NCI-H2029 treated with DMSO at 0.1 percent for 48 hours (cell line): Measurements from ENCODE around the gene ALPK3.

Source experiments
- DNase-seq: peaks from one replicate; lab custom pipeline; 2025; lab: John Stamatoyannopoulos, UW

The ALPK3 gene, protein sequence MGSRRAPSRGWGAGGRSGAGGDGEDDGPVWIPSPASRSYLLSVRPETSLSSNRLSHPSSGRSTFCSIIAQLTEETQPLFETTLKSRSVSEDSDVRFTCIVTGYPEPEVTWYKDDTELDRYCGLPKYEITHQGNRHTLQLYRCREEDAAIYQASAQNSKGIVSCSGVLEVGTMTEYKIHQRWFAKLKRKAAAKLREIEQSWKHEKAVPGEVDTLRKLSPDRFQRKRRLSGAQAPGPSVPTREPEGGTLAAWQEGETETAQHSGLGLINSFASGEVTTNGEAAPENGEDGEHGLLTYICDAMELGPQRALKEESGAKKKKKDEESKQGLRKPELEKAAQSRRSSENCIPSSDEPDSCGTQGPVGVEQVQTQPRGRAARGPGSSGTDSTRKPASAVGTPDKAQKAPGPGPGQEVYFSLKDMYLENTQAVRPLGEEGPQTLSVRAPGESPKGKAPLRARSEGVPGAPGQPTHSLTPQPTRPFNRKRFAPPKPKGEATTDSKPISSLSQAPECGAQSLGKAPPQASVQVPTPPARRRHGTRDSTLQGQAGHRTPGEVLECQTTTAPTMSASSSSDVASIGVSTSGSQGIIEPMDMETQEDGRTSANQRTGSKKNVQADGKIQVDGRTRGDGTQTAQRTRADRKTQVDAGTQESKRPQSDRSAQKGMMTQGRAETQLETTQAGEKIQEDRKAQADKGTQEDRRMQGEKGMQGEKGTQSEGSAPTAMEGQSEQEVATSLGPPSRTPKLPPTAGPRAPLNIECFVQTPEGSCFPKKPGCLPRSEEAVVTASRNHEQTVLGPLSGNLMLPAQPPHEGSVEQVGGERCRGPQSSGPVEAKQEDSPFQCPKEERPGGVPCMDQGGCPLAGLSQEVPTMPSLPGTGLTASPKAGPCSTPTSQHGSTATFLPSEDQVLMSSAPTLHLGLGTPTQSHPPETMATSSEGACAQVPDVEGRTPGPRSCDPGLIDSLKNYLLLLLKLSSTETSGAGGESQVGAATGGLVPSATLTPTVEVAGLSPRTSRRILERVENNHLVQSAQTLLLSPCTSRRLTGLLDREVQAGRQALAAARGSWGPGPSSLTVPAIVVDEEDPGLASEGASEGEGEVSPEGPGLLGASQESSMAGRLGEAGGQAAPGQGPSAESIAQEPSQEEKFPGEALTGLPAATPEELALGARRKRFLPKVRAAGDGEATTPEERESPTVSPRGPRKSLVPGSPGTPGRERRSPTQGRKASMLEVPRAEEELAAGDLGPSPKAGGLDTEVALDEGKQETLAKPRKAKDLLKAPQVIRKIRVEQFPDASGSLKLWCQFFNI (N-terminal part only)

DNA sequence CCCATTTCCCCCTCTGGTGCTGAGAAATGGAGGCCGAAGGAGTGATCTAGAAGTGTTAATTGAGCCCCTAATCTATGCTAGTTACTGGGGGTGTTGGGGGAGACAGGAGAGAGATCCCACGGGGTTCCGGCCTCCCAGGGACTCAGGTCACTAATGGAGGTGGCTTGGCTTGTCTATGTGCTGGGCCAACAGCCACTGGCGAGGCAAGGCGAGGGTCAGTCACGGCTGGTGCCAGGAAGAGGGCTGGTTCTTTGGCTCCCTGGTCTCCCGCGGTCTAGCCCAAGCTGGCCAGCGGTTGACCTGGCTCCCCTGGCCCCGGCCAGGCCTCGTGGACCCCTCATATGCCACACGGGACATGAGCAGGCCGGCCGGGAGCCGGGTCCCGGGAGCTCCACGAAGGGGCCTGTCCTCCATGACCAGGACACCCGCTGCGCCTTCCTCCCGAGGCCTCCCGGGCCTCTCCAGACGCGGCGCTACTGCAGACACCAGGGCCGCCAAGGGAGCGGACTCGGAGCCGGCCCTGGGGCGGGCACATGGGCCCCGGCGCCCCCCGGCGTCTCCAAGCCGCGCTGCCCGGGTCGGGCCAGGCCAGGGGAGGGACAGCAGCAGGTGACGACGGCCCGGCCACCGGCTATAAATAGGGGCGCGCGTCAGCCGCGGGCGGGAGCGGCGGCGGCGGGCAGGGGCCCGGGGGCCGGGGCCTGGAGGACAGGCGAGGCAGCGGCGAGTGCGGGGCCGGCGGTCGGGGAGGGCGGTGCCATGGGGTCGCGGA lies at the start of gene ALPK3:
TSS of gene ALPK3 (plus strand) at position 663 of the 772 bp plus-strand sequence. CDS start at position 760, 97 bp downstream.
- DNase-seq: no peak

DNA sequence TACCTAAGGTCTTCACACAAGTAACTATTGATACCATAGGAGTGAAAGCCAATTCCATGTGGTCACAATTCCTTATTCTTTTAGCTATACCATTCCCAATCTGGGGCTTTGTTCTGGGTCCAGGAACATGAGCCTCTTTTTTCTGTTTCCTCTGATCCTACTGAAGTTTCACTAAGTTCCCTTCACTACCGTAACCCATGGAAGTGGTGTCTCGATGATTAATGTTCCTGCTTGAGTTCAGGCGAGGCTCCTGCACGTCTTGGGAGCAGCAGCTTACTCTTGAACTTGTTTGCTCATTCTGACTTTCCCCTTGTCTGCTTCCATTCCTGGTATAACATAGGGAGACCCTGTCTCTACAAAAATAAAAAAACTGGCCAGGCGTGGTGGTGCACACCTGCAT lies 45.1 kb upstream of the ALPK3 start:
- no peak for DNase-seq

DNA sequence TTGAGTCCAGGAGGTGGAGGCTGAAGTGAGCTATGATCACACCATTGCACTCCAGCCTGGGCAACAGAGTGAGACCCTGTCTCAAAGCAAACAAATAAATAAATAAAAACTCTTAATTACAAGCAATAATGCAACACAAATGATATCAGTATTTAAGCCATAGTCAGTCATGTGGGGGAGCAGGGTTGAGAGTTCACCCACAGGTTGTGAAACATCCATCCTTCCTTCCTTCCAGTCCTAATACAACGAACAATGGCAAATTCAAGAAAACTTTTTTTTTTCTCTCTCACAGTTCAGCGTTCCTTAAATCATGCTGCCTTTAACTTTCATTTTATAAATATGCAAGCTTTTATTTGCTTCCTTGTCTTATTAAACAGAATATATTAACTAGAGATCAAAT lies 44.7 kb upstream of the ALPK3 start:
- no peak for DNase-seq

DNA sequence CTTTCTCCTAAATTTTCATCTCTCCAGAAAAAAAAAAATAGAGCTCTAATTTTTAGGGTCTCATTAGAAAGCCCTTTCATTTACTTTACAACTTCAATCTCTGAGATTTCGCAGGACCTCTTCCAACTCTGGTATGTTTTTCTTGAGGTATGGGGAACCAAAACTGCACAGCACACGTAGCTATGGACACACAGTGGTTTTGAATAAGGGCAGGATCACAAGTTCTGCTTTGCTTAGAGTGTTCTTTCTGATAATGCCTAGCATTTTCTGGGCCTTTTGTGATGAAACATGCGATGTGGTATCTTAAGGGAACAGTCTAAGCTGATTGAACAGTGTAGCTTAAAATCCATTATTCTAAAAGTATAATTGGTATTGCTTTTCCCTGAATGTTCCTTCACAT lies 43.4 kb upstream of the ALPK3 start:
- DNase-seq: no peak

DNA sequence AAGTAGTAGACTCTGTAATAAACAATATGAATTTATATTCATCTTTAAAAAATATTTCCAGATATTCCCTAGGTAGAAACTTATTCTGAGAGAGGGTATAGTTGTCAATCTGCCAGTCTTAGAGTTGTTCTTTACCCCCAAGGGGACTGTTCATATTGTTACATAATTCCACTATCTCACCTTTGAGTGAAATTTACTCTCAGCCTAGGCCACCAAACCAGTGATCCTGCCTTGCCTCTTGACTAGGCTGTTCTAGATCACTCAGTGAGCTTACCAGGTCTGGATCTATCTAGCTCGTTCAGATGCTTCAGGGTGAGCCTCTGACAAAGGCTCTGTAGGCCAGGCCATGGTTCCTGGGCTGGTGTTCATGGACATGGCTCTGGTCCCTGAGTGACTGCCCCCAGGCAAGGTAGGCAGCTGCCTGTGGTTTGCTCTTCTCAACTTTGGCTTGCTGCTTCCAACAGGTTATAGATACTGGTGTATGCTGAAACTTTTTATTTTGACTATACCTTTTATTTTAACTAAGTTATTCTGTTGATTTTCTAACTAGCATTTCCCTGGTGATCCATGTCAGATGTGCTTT lies 41.2 kb upstream of the ALPK3 start:
- no peak for DNase-seq

DNA sequence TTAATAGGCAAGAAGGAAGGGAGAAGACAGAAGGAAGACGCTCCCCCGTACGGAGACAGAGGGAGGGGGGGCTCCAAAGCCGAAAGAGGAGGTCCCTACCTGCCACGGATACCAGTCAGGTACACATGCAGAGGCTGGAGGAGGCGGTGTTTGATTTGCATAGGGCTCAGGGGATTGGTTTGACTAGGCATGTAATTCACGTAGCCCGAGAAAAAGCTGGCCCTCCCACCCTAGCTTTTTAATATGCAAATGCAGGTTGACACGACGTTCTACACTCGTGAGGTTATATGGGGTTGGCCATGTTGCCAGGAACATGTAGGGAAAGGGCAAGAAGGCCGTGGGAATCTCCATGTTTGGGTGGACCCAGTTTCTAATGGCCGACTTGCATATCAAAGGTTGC lies 39.0 kb upstream of the ALPK3 start:
- no peak for DNase-seq

DNA sequence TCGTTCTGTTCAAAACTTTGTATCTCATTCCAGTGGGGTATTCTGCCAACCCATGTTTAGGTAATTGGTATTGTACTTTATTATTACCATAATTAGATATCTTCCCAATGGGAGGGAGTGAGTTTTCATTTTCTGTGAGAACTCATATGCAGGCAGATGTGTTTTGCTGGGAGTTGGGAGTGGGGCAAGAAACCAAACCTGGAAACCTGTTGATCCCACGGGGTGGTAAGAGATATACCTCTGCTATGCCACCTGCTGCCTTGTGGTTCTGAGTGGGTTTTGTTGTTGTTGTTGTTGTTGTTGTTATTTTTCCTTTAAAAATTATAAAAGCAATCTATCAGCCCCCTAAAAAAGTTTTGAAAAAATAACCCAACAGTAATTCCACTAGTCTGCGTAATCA lies 36.7 kb upstream of the ALPK3 start:
- DNase-seq: no peak

DNA sequence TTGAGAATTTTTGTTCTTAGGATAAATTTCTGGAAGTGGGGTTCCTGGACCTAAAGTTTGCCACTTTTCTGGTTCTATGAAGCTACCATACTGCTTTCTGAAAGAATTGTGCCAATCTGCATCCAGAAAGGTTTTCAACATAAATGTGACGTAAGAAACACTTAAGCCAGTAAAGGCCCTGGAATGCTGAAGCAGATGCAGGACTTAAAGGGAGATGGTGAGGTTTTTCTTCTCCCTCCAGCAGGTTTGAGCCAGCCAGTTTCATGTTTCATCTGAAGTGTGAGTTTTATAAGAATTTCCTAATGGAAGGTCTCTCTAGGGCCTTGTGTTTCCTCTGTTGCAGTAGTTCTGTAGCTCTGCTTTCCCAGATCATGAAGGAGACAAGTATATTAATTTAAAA lies 35.7 kb upstream of the ALPK3 start:
- DNase-seq: no peak

DNA sequence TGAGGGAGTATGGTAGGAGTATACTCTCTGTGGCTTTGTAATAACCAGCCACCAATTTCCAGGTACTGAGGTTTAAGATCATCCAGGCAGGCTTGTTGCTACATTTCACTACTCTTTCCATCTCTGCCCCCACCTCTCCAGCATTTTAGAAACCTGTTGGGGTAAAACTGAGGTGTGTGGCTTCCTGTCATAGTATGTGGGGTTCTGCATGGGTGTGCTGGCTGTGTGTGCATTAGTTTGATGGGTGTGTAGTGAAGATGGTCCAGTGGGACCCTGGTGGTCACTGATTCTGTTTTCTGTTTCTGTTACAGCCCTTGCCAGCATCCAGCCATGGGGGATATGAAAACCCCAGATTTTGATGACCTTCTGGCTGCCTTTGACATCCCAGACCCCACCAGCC lies 34.8 kb upstream of the ALPK3 start:
- DNase-seq: no peak

DNA sequence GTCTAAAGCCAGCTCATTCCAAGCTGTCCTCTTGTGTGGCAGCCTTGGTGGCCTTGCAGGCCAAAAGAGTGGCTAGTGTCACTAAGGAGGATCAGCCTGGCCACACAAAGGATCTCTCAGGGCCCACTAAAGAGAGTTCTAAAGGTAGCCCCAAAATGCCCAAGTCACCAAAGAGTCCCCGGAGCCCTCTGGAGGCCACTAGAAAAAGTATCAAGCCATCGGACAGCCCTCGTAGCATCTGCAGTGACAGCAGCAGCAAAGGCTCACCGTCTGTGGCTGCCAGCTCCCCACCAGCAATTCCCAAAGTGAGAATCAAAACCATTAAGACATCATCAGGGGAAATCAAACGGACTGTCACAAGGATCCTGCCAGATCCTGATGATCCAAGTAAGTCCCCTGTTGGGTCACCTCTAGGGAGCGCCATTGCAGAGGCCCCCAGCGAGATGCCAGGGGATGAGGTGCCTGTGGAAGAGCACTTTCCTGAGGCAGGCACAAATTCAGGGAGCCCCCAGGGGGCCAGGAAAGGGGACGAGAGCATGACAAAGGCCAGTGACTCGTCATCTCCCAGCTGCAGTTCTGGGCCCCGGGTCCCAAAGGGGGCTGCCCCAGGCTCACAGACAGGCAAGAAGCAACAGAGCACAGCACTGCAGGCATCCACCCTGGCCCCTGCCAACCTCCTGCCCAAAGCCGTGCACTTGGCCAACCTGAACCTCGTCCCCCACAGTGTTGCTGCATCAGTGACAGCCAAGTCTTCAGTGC lies 33.5 kb upstream of the ALPK3 start:
- no peak for DNase-seq

DNA sequence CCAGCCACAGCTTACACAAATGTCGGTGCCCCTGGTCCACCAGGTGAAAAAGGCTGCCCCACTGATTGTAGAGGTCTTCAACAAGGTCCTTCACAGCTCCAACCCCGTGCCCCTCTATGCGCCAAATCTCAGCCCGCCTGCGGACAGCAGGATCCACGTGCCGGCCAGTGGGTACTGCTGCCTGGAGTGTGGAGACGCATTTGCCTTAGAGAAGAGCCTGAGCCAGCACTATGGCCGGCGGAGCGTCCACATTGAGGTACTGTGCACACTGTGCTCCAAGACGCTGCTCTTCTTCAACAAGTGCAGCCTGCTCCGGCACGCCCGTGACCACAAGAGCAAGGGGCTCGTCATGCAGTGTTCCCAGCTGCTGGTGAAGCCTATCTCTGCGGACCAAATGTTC lies 32.9 kb upstream of the ALPK3 start:
- no peak for DNase-seq

DNA sequence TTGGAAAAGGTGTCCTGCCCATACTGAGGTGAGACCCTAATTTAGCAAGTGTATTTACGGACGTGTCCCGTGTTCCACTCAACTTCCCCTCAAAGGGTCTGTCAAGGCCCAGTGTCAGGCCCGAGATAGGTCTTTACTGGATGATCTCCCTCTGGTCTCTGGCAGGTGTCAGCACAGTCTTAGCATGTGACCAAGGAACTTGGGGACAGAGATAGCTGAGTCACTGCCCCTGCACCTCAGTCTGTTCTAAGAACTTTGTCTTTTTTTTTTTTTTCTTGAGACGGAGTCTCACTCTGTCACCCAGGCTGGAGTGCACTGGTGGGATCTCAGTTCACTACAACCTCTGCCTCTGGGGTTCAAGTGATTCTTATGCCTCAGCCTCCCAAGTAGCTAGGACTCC lies 32.1 kb upstream of the ALPK3 start:
- DNase-seq: no peak

DNA sequence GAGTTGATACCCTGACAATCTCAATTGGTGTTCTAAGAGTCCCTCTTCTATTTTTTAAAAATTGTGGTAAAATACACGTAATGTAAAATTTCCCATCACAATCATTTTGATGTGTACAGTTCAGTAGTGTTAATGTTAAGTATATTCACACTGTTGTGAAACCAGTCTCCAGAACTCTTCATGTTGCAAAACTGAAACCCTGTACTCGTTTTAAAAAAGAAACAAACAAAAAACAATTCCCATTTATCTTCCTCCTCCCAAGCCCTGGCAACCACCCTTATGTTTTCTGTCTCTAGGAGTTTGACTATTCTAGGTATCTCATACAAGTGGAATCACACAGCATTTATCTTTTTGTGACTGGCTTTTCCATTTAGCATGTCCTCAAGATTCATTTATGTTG lies 28.7 kb upstream of the ALPK3 start:
- no peak for DNase-seq

DNA sequence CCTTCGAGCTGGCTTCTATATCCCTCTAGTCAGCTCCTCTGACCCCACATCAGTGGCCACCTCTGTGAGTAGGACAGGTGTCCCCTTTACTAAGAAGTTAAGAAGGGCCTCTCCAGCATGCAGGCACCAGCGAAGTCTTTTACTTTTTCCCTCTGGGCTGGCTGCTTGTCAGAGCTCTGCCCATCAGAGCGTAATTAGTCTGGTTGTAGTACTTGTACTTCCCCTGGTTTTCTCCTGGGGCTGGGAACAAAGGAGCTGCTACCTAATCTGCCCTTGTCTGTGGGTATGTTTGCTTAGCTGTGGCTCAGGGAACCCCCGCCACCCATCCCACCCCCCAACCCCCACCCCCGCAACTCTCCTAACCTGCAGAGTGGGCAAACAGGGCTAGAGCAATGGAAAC lies 27.4 kb upstream of the ALPK3 start:
- DNase-seq: no peak

DNA sequence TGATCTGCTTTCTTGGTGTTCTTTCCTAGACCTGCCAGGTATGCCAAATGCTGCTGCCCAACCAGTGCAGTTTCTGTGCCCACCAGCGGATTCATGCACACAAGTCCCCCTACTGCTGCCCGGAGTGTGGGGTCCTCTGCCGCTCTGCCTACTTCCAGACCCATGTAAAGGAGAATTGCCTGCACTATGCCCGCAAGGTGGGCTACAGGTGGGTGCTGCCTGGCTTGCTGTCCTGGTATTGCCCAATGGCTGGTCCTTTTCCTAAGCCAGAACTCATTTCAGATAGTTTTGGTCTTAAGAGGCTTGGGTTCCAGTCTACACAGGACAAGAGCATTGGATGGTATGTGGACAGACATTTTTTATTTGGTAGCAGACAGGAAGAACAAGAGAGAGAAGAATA lies 26.5 kb upstream of the ALPK3 start:
- DNase-seq: no peak

DNA sequence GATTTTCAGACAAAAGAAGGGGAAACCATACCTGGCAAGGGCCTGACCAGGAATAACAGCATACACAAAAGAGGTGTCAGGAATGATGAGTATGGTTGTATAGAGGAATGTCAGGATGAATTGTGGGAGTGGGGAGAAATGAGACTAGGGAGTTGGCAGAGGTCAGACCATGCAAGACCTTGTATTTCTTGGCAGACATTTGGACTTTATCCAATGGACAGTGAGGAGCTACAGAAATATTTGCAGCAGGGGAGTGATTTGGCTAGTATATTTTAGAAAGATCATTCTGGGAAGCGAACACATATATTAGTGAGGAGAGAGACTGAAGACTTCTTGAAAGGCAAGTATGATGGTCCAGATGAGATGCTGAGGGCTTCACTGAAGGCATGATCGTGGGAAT lies 25.4 kb upstream of the ALPK3 start:
- no peak for DNase-seq

DNA sequence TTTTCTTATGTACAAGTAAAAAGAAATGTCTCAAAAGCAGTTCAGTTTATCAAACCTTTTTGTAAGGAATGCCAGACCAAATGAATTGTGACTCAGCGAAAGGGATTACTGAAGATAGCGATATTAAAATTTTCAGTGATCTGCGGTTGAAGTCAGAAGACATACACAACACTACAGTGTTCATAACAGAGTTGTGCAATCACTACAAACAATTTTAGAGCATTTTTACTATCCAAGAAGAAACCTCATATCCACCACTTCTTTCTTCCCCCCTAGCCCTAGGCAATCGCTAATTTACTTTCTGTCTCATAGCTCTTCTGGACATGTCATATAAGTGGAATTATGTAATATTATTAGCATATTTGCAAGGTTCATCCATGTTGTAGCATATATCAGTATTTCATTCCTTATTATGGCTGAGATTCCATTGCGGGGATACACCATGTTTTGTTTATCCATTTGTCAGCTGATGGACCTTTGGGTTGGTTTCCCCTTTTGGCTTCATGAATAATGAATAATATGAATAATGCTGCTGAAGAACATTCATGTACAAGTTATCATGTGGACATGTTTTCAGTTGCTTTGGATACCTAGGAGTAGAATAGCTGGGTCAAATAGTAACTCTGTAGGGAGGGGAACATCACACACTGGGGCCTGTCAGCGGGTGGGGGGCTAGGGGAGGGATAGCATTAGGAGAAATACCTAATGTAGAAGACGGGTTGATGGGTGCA lies 23.6 kb upstream of the ALPK3 start:
- no peak for DNase-seq

DNA sequence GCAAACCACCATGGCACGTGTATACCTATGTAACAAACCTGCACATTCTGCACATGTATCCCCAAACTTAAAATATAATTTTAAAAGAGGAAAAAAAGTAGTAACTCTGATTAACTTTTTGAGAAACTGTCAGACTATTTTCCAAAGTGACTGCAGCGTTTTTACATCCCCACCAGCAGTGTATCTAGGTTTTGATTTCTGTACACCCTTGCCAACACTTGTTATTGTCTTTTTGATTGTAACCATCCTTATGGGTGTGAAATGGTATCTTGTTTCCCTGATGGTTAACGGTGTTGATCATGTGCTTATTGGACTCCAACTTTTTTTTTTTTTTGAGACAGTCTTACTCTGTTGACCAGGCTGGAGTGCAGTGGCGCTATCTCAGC lies 23.0 kb upstream of the ALPK3 start:
- no peak for DNase-seq

DNA sequence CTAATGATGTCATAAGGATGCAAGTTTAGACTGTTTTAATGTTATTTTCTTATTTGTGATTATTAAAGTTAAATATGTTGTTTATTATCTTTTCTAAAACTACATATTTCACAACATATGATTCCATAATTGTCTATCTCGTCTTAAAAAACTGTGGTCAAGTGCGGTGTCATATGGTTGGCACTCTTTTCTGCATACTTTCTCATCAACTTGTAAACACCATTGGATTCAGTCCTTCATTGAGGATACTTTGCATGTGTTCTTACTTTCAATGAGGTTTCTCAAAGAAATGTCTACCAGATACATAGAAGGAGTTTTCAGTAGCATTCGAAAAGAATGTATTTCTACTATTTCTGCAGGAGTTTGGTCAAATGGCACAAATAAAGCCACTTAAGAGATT lies 22.0 kb upstream of the ALPK3 start:
- DNase-seq: no peak

DNA sequence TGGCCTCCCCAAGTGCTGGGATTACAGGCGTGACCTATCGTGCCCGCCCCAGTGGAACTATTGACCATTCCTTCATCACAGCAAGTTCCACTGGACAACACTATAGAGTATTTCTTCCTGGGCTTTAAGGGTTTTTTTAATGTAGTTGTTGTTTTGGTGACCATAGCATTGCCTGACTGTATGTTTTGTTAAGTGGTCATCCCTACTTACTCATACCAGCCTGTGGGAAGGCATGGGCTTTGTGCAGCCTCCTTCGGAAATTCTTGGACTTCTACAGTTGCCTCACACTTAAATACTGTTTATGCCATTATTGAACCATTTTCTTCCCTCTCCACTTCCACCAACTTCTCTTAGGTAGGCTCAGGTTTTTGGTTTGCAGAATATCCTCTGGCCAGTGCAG lies 19.9 kb upstream of the ALPK3 start:
- no peak for DNase-seq
